ENCODE results near the gene SUGP1. TPM values are rescaled to one million over a fixed set of nuclear protein-coding genes. Genes with fewer than 3 reads are reported as not detected.

The SUGP1 gene
- total and polyA plus RNA-seq, 2 experiments from 2014 or later = 25.6 to 50.5 TPM

- no peak overlapping the region for H3K4me2 ChIP-seq (ENCODE audit: unreplicated experiment)
- H3K27ac ChIP-seq = no peak overlapping the region
- H3K4me1 ChIP-seq (ENCODE audit: insufficient read depth) = no peaks in the 10 kb centered on the region; the same call in 1 of the 2 replicates
- 98 to 100% methylated on average over 3 of the region's 3 CpGs for WGBS, 2 experiments (ENCODE audit: low coverage in 1 of 2, low lambda C conversion rate in 2 of 2, missing lambda C conversion rate in 2 of 2)
- H3K9me2 ChIP-seq (ENCODE audit: insufficient read depth) = no peaks in the 10 kb centered on the region
- H3K4me3 ChIP-seq = no peak overlapping the region
- no peak overlapping the region for H3K9ac ChIP-seq
- DNase-seq = no peak
- no peak overlapping the region for H2AFZ ChIP-seq
- H3K79me2 ChIP-seq (ENCODE audit: insufficient read depth) = peaks cover 65% of the 10 kb centered on the region
- H3K36me3 ChIP-seq (ENCODE audit: low read depth) = peaks cover 32% of the 10 kb centered on the region; the same call in 1 of the 2 replicates
- no peaks in the 10 kb centered on the region for H4K20me1 ChIP-seq (ENCODE audit: insufficient read depth)
- H3K9me3 ChIP-seq (ENCODE audit: low read depth) = no peaks in the 10 kb centered on the region
- in situ Hi-C loops (cut with MboI) = no loop called here
- TF ChIP-seq EZH2phosphoT487 (IDR thresholded peaks at IDR 0.05; ENCODE audit: insufficient read depth, low read depth) (no peak), EZH2 (IDR thresholded peaks at IDR 0.05; ENCODE audit: insufficient read depth, poor library complexity, severe bottlenecking) (no peak)
- no peaks in the 10 kb centered on the region for H3K27me3 ChIP-seq (replicated peaks; ENCODE audit: insufficient read depth)
- H3F3A ChIP-seq (ENCODE audit: insufficient read depth) = no peaks in the 10 kb centered on the region
Measured at GRCh38 chr19:19334989-19335344, 14.7 kb upstream of the SUGP1 start.

GRCh38 chr19:19334063-19334988 is 14.0 kb upstream of the SUGP1 start:
- Histone ChIP-seq H3K4me1 (ENCODE audit: insufficient read depth) (no peaks in the 10 kb centered on the region; the same call in 1 of the 2 replicates), H3K9me2 (ENCODE audit: insufficient read depth) (no peaks in the 10 kb centered on the region), H3K27me3 (replicated peaks; ENCODE audit: insufficient read depth) (no peaks in the 10 kb centered on the region), H3K9ac (no peak overlapping the region), H2AFZ (no peak overlapping the region), H3K79me2 (ENCODE audit: insufficient read depth) (peaks cover 72% of the 10 kb centered on the region), H3K4me3 (no peak overlapping the region), H3K4me2 (ENCODE audit: unreplicated experiment) (no peak overlapping the region), H4K20me1 (ENCODE audit: insufficient read depth) (no peaks in the 10 kb centered on the region), H3K36me3 (ENCODE audit: low read depth) (peaks cover 28% of the 10 kb centered on the region; the same call in 1 of the 2 replicates), H3F3A (ENCODE audit: insufficient read depth) (no peaks in the 10 kb centered on the region), H3K27ac (no peak overlapping the region), H3K9me3 (ENCODE audit: low read depth) (no peaks in the 10 kb centered on the region)
- TF ChIP-seq EZH2 (IDR thresholded peaks at IDR 0.05; ENCODE audit: insufficient read depth, poor library complexity, severe bottlenecking) = no peak
- TF ChIP-seq EZH2phosphoT487 (IDR thresholded peaks at IDR 0.05; ENCODE audit: insufficient read depth, low read depth) = no peak
- in situ Hi-C loops (cut with MboI) = no loop called here
- 80 to 81% methylated on average over 21 to 22 of the region's 22 CpGs for WGBS, 2 experiments (ENCODE audit: low coverage in 1 of 2, low lambda C conversion rate in 2 of 2, missing lambda C conversion rate in 2 of 2)
- no peak for DNase-seq

DNA sequence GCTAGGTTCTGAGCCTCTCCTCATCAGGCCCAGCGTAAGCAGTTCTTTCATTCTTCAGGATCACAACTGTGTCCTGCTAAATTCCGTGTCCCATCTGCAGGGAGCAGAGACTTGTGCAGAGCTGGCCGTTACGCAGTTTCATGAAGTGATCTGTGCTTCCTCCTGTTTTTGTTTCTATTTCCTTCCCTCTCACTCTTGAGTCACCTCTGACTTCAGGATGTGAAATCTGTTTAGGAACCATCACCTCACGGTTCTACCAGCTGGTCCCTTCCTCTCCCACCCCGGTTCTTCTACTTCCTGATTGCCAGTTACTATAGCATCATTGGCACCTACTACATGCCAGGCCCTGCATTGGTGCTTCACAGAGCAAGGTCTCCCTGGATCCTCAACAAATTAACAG is 8.8 kb upstream of the SUGP1 start:
- peaks cover 96% of the 10 kb centered on the region for H3K79me2 ChIP-seq (ENCODE audit: insufficient read depth)
- no peak overlapping the region for H3K4me2 ChIP-seq (ENCODE audit: unreplicated experiment)
- no peaks in the 10 kb centered on the region for H3K9me3 ChIP-seq (ENCODE audit: low read depth)
- no peak overlapping the region for H3K9ac ChIP-seq
- H3K4me1 ChIP-seq (ENCODE audit: insufficient read depth) = no peaks in the 10 kb centered on the region
- H3K36me3 ChIP-seq (ENCODE audit: low read depth) = 0 out of 2 replicates have a peak, but pooled peaks cover 5% of the 10 kb centered on the region
- DNase-seq = no peak
- WGBS, 2 experiments (ENCODE audit: low coverage in 1 of 2, low lambda C conversion rate in 2 of 2, missing lambda C conversion rate in 2 of 2) = 86 to 88% methylated on average over 6 of the region's 6 CpGs
- no peaks in the 10 kb centered on the region for H3F3A ChIP-seq (ENCODE audit: insufficient read depth)
- in situ Hi-C loops (cut with MboI) = no loop called here
- TF ChIP-seq EZH2 (IDR thresholded peaks at IDR 0.05; ENCODE audit: insufficient read depth, poor library complexity, severe bottlenecking) (no peak), EZH2phosphoT487 (IDR thresholded peaks at IDR 0.05; ENCODE audit: insufficient read depth, low read depth) (no peak)
- H4K20me1 ChIP-seq (ENCODE audit: insufficient read depth) = no peaks in the 10 kb centered on the region; the same call in 1 of the 2 replicates
- no peaks in the 10 kb centered on the region for H3K9me2 ChIP-seq (ENCODE audit: insufficient read depth)
- no peak overlapping the region for H3K27ac ChIP-seq
- no peak overlapping the region for H2AFZ ChIP-seq
- no peak overlapping the region for H3K4me3 ChIP-seq
- H3K27me3 ChIP-seq (replicated peaks; ENCODE audit: insufficient read depth) = no peaks in the 10 kb centered on the region

DNA sequence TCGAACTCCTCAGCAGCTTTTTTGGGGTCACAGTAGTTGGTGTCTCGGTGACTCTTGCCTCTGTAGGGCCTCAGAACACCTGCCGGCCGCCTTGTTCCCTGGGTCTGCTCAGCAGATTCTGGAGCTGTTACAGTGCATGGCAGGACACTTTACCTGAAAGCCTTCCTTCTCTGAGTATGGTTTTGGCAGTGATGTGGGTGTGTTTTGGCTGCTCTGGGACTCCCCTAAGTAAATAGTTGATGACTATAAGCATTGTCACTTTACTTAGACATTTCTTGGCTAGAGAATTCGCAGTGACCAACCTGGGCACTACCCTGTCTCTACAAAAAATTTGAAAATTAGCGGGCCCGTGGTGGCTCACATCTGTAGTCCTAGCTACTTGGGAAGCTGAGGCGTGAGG is 7.4 kb upstream of the SUGP1 start:
- TF ChIP-seq EZH2phosphoT487 (IDR thresholded peaks at IDR 0.05; ENCODE audit: insufficient read depth, low read depth) (no peak), EZH2 (IDR thresholded peaks at IDR 0.05; ENCODE audit: insufficient read depth, poor library complexity, severe bottlenecking) (no peak)
- Histone ChIP-seq H3K4me1 (ENCODE audit: insufficient read depth) (no peaks in the 10 kb centered on the region), H3K4me3 (no peak overlapping the region), H3K9me2 (ENCODE audit: insufficient read depth) (no peaks in the 10 kb centered on the region), H3K4me2 (ENCODE audit: unreplicated experiment) (no peak overlapping the region), H3K79me2 (ENCODE audit: insufficient read depth) (peaks cover 98% of the 10 kb centered on the region), H2AFZ (no peak overlapping the region), H3K36me3 (ENCODE audit: low read depth) (0 out of 2 replicates have a peak, but pooled peaks cover 10% of the 10 kb centered on the region), H3K27ac (no peak overlapping the region), H3K9ac (no peak overlapping the region), H3K9me3 (ENCODE audit: low read depth) (no peaks in the 10 kb centered on the region), H3F3A (ENCODE audit: insufficient read depth) (no peaks in the 10 kb centered on the region), H3K27me3 (replicated peaks; ENCODE audit: insufficient read depth) (no peaks in the 10 kb centered on the region), H4K20me1 (ENCODE audit: insufficient read depth) (no peaks in the 10 kb centered on the region; the same call in 1 of the 2 replicates)
- WGBS, 2 experiments (ENCODE audit: low coverage in 1 of 2, low lambda C conversion rate in 2 of 2, missing lambda C conversion rate in 2 of 2) = 98% methylated on average over 8 of the region's 8 CpGs
- in situ Hi-C loops (cut with MboI) = no loop called here
- DNase-seq = no peak

Measured in GM23248 (cell line).